22Rv1 (cell line): ENCODE measurements around the gene GDPD5.
A peak's percentile ranks its signal among the peaks of the same experiment; 100 is the strongest.

Experiments used
- H3K27ac ChIP-seq: fragments of 450-650 bp; 2 replicates; pipeline ENCODE4 v1.5.1; 2017
- CTCF ChIP-seq: fragments of 450-650 bp; IDR thresholded peaks from 2 replicates; pipeline ENCODE4 v1.5.1; 2017; ENCODE audit warnings: mild to moderate bottlenecking
- ZFX ChIP-seq: fragments of 450-650 bp; IDR thresholded peaks from 2 replicates; pipeline ENCODE4 v1.6.1; 2017; ENCODE audit warnings: antibody characterized with exemption, borderline replicate concordance

GDPD5 gene

GRCh38 chr11:75432911-75433321 lies 92.8 kb downstream of the GDPD5 start, which contains the start of gene KLHL35:
Gene KLHL35, minus strand, starts transcription at chr11:75433203. Its CDS starts 2,574 bp downstream, at chr11:75430629.
- no peak within 1 kb of the TSS for H3K27ac ChIP-seq
- TF ChIP-seq ZFX (no peak), CTCF (no peak)

- H3K27ac ChIP-seq: peak overlapping the region; percentile 82; the same call in 1 of the 2 replicates
- TF ChIP-seq CTCF (no peak), ZFX (no peak)
Measured at GRCh38 chr11:75431533-75432525, 93.9 kb downstream of the GDPD5 start.

GRCh38 chr11:75430714-75431532 lies 94.8 kb downstream of the GDPD5 start:
- H3K27ac ChIP-seq: peak overlapping the region; percentile 82

GRCh38 chr11:75429902-75430713 lies 95.6 kb downstream of the GDPD5 start:
- no peak for TF ChIP-seq ZFX
- peak; percentile 33 for TF ChIP-seq CTCF
- peak overlapping the region; percentile 82 for H3K27ac ChIP-seq

More at GRCh38 chr11:75430714-75431532, 94.8 kb downstream of the GDPD5 start:
- TF ChIP-seq ZFX (no peak), CTCF (no peak)

GRCh38 chr11:75429641-75429901 lies 96.2 kb downstream of the GDPD5 start:
- H3K27ac ChIP-seq: peak overlapping the region; percentile 82
- TF ChIP-seq ZFX: no peak
- TF ChIP-seq CTCF: no peak

GRCh38 chr11:75428989-75429640 lies 96.6 kb downstream of the GDPD5 start:
- peak overlapping the region; percentile 82 for H3K27ac ChIP-seq
- TF ChIP-seq ZFX (no peak), CTCF (no peak)
